HepG2 (cell line): Measurements from ENCODE around the gene FANCE. TPM values are rescaled to one million over a fixed set of nuclear protein-coding genes. Genes with fewer than 3 reads are reported as not detected.
A peak's percentile ranks its signal among the peaks of the same experiment; 100 is the strongest.

Source experiments
- ARHGAP35 ChIP-seq: sonication (generic); formaldehyde crosslinking; IDR thresholded peaks from 2 replicates; pipeline ENCODE4 v1.9.0; 2022; ENCODE audit warnings: mild to moderate bottlenecking, inconsistent platforms, moderate library complexity, missing genetic modification reagents, borderline replicate concordance
- CENPT ChIP-seq: sonication (generic); formaldehyde crosslinking; IDR thresholded peaks from 2 replicates; pipeline ENCODE4 v1.8.0; 2022; ENCODE audit warnings: low read depth, mild to moderate bottlenecking, moderate library complexity, missing genetic modification reagents
- EEA1 ChIP-seq: sonication (generic); formaldehyde crosslinking; IDR thresholded peaks from 2 replicates; pipeline ENCODE4 v1.5.1; 2020; ENCODE audit warnings: mild to moderate bottlenecking, missing genetic modification reagents, borderline replicate concordance
- FLYWCH1 ChIP-seq: sonication (generic); formaldehyde crosslinking; IDR thresholded peaks from 2 replicates; pipeline ENCODE4 v1.8.1; 2023; ENCODE audit warnings: mild to moderate bottlenecking, missing genetic modification reagents
- FOSL1 ChIP-seq: sonication (generic); formaldehyde crosslinking; IDR thresholded peaks from 2 replicates; pipeline ENCODE4 v1.9.0; 2021; ENCODE audit warnings: missing genetic modification reagents, borderline replicate concordance
- FOXJ3 ChIP-seq: sonication (generic); formaldehyde crosslinking; IDR thresholded peaks from 2 replicates; pipeline ENCODE4 v1.4.0; 2020; ENCODE audit warnings: missing genetic modification reagents, mild to moderate bottlenecking, borderline replicate concordance
- GFI1 ChIP-seq: sonication (generic); formaldehyde crosslinking; IDR thresholded peaks from 2 replicates; pipeline ENCODE4 v1.5.0; 2020; ENCODE audit warnings: missing genetic modification reagents, mild to moderate bottlenecking, borderline replicate concordance
- HMG20A ChIP-seq: IDR thresholded peaks from 2 replicates; pipeline ENCODE4 v1.6.1; 2016; ENCODE audit warnings: borderline replicate concordance
- KLF6 ChIP-seq: IDR thresholded peaks from 2 replicates; pipeline ENCODE4 v1.8.0; 2016; ENCODE audit warnings: missing biosample characterization, missing genetic modification reagents
- NFYC ChIP-seq: IDR thresholded peaks from 2 replicates; pipeline ENCODE4 v1.6.1; 2016; ENCODE audit warnings: missing genetic modification reagents, missing compliant biosample characterization
- SAFB2 ChIP-seq: sonication (generic); formaldehyde crosslinking; IDR thresholded peaks from 2 replicates; pipeline ENCODE4 v1.5.1; 2020; ENCODE audit warnings: missing genetic modification reagents, low read depth, mild to moderate bottlenecking, borderline replicate concordance
- SIN3A ChIP-seq: IDR thresholded peaks from 2 replicates; pipeline ENCODE4 v1.6.1; 2011; ENCODE audit warnings: low read depth, mild to moderate bottlenecking, control low read depth, low read length, borderline replicate concordance
- TBP ChIP-seq: sonication (generic); formaldehyde crosslinking; IDR thresholded peaks from 2 replicates; pipeline ENCODE4 v1.5.0; 2020; ENCODE audit warnings: missing genetic modification reagents
- WIZ ChIP-seq: sonication (generic); formaldehyde crosslinking; IDR thresholded peaks from 2 replicates; pipeline ENCODE4 v1.5.1; 2020; ENCODE audit warnings: mild to moderate bottlenecking, missing genetic modification reagents
- ZFP90 ChIP-seq: sonication (generic); formaldehyde crosslinking; IDR thresholded peaks from 2 replicates; pipeline ENCODE4 v1.8.0; 2022; ENCODE audit warnings: missing genetic modification reagents, mild to moderate bottlenecking, inconsistent platforms, borderline replicate concordance
- ZNF460 ChIP-seq: sonication (generic); formaldehyde crosslinking; IDR thresholded peaks from 2 replicates; pipeline ENCODE4 v1.5.1; 2020; ENCODE audit warnings: missing genetic modification reagents, mild to moderate bottlenecking, borderline replicate concordance
- ZNF749 ChIP-seq: sonication (generic); formaldehyde crosslinking; IDR thresholded peaks from 2 replicates; pipeline ENCODE4 v1.8.0; 2022; ENCODE audit warnings: mild to moderate bottlenecking, missing genetic modification reagents, moderate library complexity, borderline replicate concordance
- ZNF775 ChIP-seq: sonication (generic); formaldehyde crosslinking; IDR thresholded peaks from 2 replicates; pipeline ENCODE4 v1.4.0; 2020; ENCODE audit warnings: missing genetic modification reagents, mild to moderate bottlenecking, moderate library complexity, borderline replicate concordance
- ZNF792 ChIP-seq: IDR thresholded peaks from 2 replicates; pipeline ENCODE4 v1.6.1; 2016
- ZSCAN21 ChIP-seq: sonication (generic); formaldehyde crosslinking; IDR thresholded peaks from 2 replicates; pipeline ENCODE4 v1.8.0; 2022; ENCODE audit warnings: mild to moderate bottlenecking, missing genetic modification reagents, moderate library complexity, borderline replicate concordance
- polyA plus RNA-seq, 8 experiments: library from polyadenylated mRNA; depleted of rRNA in 3 of 8; stranded (reverse) in 7 of 8; unstranded in 1 of 8; fragments of >200 nt; fragmentation: Illumina TruSeq in 4 of 8; extraction: Trizol in 4 of 8; gene quantifications; 2 replicates each; pipeline versions ENCODE4 v1.2.1 to v1.2.3, GENCODE V29; 2011 to 2016; ENCODE audit warnings: low read depth in 4 of 8, missing spikeins in 1 of 8, mixed read lengths in 1 of 8; ENCODE audit not compliant: insufficient read depth in 1 of 8
- total RNA-seq, 5 experiments: library from RNA; depleted of rRNA; stranded (reverse); fragments of >200 nt; fragmentation: Illumina TruSeq; extraction: Trizol; gene quantifications; 2 replicates each; pipeline ENCODE4 v1.2.3, GENCODE V29; 2016; ENCODE audit warnings: low read depth in 1 of 5
- TF ChIP-seq, protein P1 (sequence below): conservative IDR thresholded peaks from 2 replicates; pipeline ENCODE4 v1.6.1; 2018; ENCODE audit warnings: missing genetic modification reagents
- TF ChIP-seq, protein P2 (sequence below): sonication (generic); formaldehyde crosslinking; IDR thresholded peaks from 2 replicates; pipeline ENCODE4 v1.5.0; 2020; ENCODE audit warnings: mild to moderate bottlenecking, missing genetic modification reagents, borderline replicate concordance

The FANCE gene
- total and polyA plus RNA-seq, 2 of the 13 experiments (the other 11 are each of a cell fraction or from before 2014, with no cell fraction given): 7.1 to 11.2 TPM

GRCh38 chr6:35415065-35415891 is 36.9 kb upstream of the FANCE start (continued):
- TF ChIP-seq EEA1 (CRISPR knock-in tag): 0 out of 2 replicates have a peak, but pooled peaks have one; percentile 43
- peak; percentile 71; the same call in 1 of the 2 replicates for TF ChIP-seq ZNF749 (CRISPR knock-in tag)
- TF ChIP-seq FLYWCH1 (CRISPR knock-in tag): peak; percentile 20; the same call in 1 of the 2 replicates
- no peak for TF ChIP-seq SIN3A
- TF ChIP-seq ARHGAP35: no peak
- TF ChIP-seq ZNF775 (CRISPR knock-in tag): peak; percentile 91
- peak; percentile 98 for TF ChIP-seq HMG20A (CRISPR knock-in tag)
- TF ChIP-seq FOXJ3 (CRISPR knock-in tag): peak; percentile 98
- peak; percentile 84 for TF ChIP-seq ZFP90 (CRISPR knock-in tag)
- no peak for TF ChIP-seq TBP (CRISPR knock-in tag)
- TF ChIP-seq CENPT: no peak
- peak; percentile 56; the same call in 1 of the 2 replicates for TF ChIP-seq NFYC (CRISPR knock-in tag)
- TF ChIP-seq GFI1 (CRISPR knock-in tag): peak; percentile 98
- TF ChIP-seq ZSCAN21 (CRISPR knock-in tag): peak; percentile 64; the same call in 1 of the 2 replicates
- 0 out of 2 replicates have a peak, but pooled peaks have one; percentile 20 for TF ChIP-seq WIZ (CRISPR knock-in tag)
- peak; percentile 84; the same call in 1 of the 2 replicates for TF ChIP-seq SAFB2
- TF ChIP-seq FOSL1 (CRISPR knock-in tag): no peak
- no peak for TF ChIP-seq ZNF460 (CRISPR knock-in tag)
- peak; percentile 94 for TF ChIP-seq ZNF792 (CRISPR knock-in tag)
- TF ChIP-seq, protein P1, sequence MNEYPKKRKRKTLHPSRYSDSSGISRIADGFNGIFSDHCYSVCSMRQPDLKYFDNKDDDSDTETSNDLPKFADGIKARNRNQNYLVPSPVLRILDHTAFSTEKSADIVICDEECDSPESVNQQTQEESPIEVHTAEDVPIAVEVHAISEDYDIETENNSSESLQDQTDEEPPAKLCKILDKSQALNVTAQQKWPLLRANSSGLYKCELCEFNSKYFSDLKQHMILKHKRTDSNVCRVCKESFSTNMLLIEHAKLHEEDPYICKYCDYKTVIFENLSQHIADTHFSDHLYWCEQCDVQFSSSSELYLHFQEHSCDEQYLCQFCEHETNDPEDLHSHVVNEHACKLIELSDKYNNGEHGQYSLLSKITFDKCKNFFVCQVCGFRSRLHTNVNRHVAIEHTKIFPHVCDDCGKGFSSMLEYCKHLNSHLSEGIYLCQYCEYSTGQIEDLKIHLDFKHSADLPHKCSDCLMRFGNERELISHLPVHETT: 0 out of 2 replicates have a peak, but pooled peaks have one; percentile 48
- TF ChIP-seq KLF6 (CRISPR knock-in tag): peak; percentile 82
- TF ChIP-seq, protein P2, sequence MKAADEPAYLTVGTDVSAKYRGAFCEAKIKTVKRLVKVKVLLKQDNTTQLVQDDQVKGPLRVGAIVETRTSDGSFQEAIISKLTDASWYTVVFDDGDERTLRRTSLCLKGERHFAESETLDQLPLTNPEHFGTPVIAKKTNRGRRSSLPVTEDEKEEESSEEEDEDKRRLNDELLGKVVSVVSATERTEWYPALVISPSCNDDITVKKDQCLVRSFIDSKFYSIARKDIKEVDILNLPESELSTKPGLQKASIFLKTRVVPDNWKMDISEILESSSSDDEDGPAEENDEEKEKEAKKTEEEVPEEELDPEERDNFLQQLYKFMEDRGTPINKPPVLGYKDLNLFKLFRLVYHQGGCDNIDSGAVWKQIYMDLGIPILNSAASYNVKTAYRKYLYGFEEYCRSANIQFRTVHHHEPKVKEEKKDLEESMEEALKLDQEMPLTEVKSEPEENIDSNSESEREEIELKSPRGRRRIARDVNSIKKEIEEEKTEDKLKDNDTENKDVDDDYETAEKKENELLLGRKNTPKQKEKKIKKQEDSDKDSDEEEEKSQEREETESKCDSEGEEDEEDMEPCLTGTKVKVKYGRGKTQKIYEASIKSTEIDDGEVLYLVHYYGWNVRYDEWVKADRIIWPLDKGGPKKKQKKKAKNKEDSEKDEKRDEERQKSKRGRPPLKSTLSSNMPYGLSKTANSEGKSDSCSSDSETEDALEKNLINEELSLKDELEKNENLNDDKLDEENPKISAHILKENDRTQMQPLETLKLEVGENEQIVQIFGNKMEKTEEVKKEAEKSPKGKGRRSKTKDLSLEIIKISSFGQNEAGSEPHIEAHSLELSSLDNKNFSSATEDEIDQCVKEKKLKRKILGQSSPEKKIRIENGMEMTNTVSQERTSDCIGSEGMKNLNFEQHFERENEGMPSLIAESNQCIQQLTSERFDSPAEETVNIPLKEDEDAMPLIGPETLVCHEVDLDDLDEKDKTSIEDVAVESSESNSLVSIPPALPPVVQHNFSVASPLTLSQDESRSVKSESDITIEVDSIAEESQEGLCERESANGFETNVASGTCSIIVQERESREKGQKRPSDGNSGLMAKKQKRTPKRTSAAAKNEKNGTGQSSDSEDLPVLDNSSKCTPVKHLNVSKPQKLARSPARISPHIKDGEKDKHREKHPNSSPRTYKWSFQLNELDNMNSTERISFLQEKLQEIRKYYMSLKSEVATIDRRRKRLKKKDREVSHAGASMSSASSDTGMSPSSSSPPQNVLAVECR (CRISPR knock-in tag): peak; percentile 81; the same call in 1 of the 2 replicates
